Spleen (tissue), 7 donors: ENCODE results near the gene PTPN6.
A peak's percentile ranks its signal among the peaks of the same experiment; 100 is the strongest.

Experiments
- POLR2A ChIP-seq, 3 donors: fragments of 450-650 bp; IDR thresholded peaks; one replicate each; pipeline ENCODE4 v1.5.1; 2017; ENCODE audit warnings: antibody characterized with exemption in 3 of 3, mild to moderate bottlenecking in 1 of 3
- POLR2AphosphoS5 ChIP-seq, 3 donors: sonication (generic); formaldehyde crosslinking; IDR thresholded peaks; one replicate each; pipeline ENCODE4 v1.5.1; 2017; ENCODE audit warnings: antibody characterized with exemption in 3 of 3
- TF ChIP-seq, protein P1 (sequence below), 11 experiments: fragments of 200-600 bp in 7 of 11; fragments of 450-650 bp in 4 of 11; sonication (generic) in 4 of 11; IDR thresholded peaks in 8 of 11; conservative IDR thresholded peaks in 3 of 11; 1 replicate in 7 of 11; 2 replicates in 4 of 11; pipeline versions ENCODE4 v1.4.0 to v1.8.0; 2016 to 2021; ENCODE audit warnings: antibody characterized with exemption in 11 of 11, inconsistent platforms in 4 of 11, mild to moderate bottlenecking in 1 of 11
- donor health status: DM: no; HTN: no; CAD: no; lungs with moderate emphysema.
- donor health status: DM: no; HTN: no; CAD: no.
- donor health status: DM: no; HTN: no; CAD: no.

- TF ChIP-seq, protein P1, sequence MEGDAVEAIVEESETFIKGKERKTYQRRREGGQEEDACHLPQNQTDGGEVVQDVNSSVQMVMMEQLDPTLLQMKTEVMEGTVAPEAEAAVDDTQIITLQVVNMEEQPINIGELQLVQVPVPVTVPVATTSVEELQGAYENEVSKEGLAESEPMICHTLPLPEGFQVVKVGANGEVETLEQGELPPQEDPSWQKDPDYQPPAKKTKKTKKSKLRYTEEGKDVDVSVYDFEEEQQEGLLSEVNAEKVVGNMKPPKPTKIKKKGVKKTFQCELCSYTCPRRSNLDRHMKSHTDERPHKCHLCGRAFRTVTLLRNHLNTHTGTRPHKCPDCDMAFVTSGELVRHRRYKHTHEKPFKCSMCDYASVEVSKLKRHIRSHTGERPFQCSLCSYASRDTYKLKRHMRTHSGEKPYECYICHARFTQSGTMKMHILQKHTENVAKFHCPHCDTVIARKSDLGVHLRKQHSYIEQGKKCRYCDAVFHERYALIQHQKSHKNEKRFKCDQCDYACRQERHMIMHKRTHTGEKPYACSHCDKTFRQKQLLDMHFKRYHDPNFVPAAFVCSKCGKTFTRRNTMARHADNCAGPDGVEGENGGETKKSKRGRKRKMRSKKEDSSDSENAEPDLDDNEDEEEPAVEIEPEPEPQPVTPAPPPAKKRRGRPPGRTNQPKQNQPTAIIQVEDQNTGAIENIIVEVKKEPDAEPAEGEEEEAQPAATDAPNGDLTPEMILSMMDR (IDR thresholded peaks at IDR 0.05 in 8 of 11, conservative IDR thresholded peaks at IDR 0.05 in 3 of 11): no peak
- TF ChIP-seq POLR2AphosphoS5 (IDR thresholded peaks at IDR 0.05): peak; percentile 17 to 75 (median 53)
- no peak for TF ChIP-seq POLR2A (IDR thresholded peaks at IDR 0.05)
Observed at GRCh38 chr12:6956021-6956727, 5.0 kb downstream of the PTPN6 start.
